C4-2B (cell line): ENCODE measurements around the gene LSAMP.

Source experiments
- H3K27ac ChIP-seq: fragments of 450-650 bp; 2 replicates; pipeline ENCODE4 v1.5.1; 2017
- CTCF ChIP-seq: fragments of 450-650 bp; conservative IDR thresholded peaks from 2 replicates; pipeline ENCODE4 v1.5.1; 2017; ENCODE audit warnings: mild to moderate bottlenecking
- ZFX ChIP-seq: fragments of 450-650 bp; IDR thresholded peaks from 2 replicates; pipeline ENCODE4 v1.6.1; 2017

Gene LSAMP

GRCh38 chr3:115843206-115843605, 602.1 kb downstream of the LSAMP start:
- no peak overlapping the region for H3K27ac ChIP-seq
- no peak for TF ChIP-seq CTCF
- TF ChIP-seq ZFX, result no peak

- no peak for TF ChIP-seq ZFX
- no peak for TF ChIP-seq CTCF
- H3K27ac ChIP-seq, result no peak overlapping the region
Measured at GRCh38 chr3:115839246-115839645, 606.0 kb downstream of the LSAMP start.

GRCh38 chr3:115838786-115839185, 606.5 kb downstream of the LSAMP start:
- TF ChIP-seq CTCF (no peak), ZFX (no peak)
- H3K27ac ChIP-seq, result no peak overlapping the region

GRCh38 chr3:115836944-115837343, 608.3 kb downstream of the LSAMP start:
- TF ChIP-seq ZFX, result no peak
- TF ChIP-seq CTCF, result peak; percentile 83
- no peak overlapping the region for H3K27ac ChIP-seq

- no peak for TF ChIP-seq CTCF
- no peak for TF ChIP-seq ZFX
- no peak overlapping the region for H3K27ac ChIP-seq
Measured at GRCh38 chr3:115835946-115836345, 609.3 kb downstream of the LSAMP start.

- TF ChIP-seq ZFX, result no peak
- no peak for TF ChIP-seq CTCF
- H3K27ac ChIP-seq, result no peak overlapping the region
Measured at GRCh38 chr3:115834068-115834467, 611.2 kb downstream of the LSAMP start.

- TF ChIP-seq CTCF (no peak), ZFX (no peak)
- H3K27ac ChIP-seq, result no peak overlapping the region
Measured at GRCh38 chr3:115833074-115833473, 612.2 kb downstream of the LSAMP start.
